ENCODE measurements around the gene AATF.
"Not testable (repeated sequence)": the region's sequence is repeated elsewhere in the genome, so short reads cannot be mapped to it uniquely, and the experiment has no call there.

AATF gene

GRCh38 chr17:37059493-37059892, 110.7 kb downstream of the AATF start:
- in situ Hi-C loops (cut with HindIII; ENCODE audit: low pct_ligation_motif_present, low pct_unique_long_range_greater_than_20kb, low sequenced_read_pairs): no loop called here
- DNase-seq: no peak

- in situ Hi-C loops (cut with HindIII; ENCODE audit: low pct_ligation_motif_present, low pct_unique_long_range_greater_than_20kb, low sequenced_read_pairs): no loop called here
- DNase-seq: no peak
Observed at GRCh38 chr17:37060094-37060493, 111.3 kb downstream of the AATF start.

- DNase-seq: no peak
- in situ Hi-C loops (cut with HindIII; ENCODE audit: low pct_ligation_motif_present, low pct_unique_long_range_greater_than_20kb, low sequenced_read_pairs): no loop called here
Observed at GRCh38 chr17:37060928-37061327, 112.2 kb downstream of the AATF start.

GRCh38 chr17:37062021-37062420, 113.3 kb downstream of the AATF start:
- in situ Hi-C loops (cut with HindIII; ENCODE audit: low pct_ligation_motif_present, low pct_unique_long_range_greater_than_20kb, low sequenced_read_pairs): no loop called here
- DNase-seq: no peak

DNA sequence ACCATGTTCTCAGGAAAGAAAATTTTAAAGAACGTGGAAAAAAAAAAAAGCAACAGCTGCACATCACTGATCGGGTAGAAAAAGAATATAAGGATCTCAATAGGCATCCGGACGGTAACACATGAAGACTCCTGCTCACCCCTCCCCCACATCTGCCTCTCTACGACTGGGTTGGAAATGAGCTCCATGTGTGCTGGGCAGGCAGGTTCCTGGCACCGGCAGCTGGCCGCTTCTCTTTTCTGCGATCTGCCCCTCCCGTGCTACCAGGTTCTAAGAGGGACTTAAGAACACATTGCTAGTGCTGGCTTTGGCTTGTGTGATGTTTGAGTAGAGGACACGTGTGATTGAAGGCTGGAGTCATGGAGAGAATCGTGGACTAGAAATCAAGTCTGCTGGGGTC, 115.5 kb downstream of the AATF start:
- DNase-seq: no peak
- in situ Hi-C loops (cut with HindIII; ENCODE audit: low pct_ligation_motif_present, low pct_unique_long_range_greater_than_20kb, low sequenced_read_pairs): no loop called here

DNA sequence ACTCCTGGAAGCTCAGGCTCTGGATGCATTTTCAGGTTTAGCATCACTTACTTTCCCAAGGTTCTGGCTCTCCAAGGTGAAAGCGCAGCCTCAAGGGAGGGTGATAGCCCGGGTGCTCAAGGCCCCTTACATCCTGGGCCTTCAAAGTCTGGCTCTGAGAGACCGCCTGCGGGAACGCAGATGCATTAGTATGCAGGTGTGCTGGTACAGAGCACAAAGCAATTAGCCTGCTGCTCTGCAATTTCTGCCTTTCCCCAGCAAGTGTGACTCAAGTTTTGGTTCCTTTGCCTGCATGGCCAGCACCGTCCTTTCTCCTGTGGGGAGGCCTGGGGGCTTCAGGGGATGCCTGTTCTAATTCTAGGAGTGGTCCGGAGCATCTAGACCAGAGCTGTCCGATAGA, 116.2 kb downstream of the AATF start:
- no peak for DNase-seq
- in situ Hi-C loops (cut with HindIII; ENCODE audit: low pct_ligation_motif_present, low pct_unique_long_range_greater_than_20kb, low sequenced_read_pairs): no loop called here

DNA sequence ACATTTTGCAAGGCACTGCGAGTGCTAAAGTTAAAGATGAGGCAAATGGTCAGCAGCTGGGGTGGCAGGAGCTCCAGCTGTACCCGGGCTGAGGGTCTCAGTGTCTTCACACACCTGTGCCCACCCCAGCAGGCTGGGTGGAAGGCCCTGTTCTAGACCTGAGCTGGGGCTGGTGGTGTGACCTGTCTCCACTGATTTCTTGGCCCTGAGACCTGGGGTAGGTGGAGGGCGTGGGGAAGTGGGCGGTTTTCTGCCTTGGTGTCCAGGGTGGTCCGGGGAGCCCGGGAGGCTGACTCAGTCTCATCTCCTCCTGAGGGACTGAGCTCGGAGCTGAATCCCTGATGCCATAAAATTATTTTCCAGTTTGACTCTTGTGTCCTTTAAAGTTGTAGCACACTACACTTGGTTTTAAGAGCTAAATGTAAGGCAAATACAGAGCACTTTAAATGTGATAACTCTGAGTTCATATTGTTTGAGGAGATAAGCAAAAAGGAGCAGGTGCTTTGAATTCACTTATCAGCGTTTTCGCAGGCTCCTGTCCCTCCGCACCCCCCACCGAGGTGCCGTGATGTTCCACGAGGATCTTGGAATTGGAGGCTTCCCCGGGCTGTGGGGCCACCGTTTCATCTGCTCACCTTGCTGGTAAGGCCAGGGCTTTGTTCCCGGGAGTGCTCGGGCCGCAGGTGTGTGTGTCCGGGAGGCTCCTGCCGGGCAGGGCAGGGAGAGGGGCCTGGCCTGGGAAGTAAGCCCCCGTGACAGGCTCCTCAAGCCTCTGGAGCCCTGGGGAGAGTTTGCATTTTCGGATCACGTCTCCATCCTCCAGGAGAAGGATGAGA, 117.0 kb downstream of the AATF start:
- no peak for DNase-seq
- in situ Hi-C loops (cut with HindIII; ENCODE audit: low pct_ligation_motif_present, low pct_unique_long_range_greater_than_20kb, low sequenced_read_pairs): no loop called here

DNA sequence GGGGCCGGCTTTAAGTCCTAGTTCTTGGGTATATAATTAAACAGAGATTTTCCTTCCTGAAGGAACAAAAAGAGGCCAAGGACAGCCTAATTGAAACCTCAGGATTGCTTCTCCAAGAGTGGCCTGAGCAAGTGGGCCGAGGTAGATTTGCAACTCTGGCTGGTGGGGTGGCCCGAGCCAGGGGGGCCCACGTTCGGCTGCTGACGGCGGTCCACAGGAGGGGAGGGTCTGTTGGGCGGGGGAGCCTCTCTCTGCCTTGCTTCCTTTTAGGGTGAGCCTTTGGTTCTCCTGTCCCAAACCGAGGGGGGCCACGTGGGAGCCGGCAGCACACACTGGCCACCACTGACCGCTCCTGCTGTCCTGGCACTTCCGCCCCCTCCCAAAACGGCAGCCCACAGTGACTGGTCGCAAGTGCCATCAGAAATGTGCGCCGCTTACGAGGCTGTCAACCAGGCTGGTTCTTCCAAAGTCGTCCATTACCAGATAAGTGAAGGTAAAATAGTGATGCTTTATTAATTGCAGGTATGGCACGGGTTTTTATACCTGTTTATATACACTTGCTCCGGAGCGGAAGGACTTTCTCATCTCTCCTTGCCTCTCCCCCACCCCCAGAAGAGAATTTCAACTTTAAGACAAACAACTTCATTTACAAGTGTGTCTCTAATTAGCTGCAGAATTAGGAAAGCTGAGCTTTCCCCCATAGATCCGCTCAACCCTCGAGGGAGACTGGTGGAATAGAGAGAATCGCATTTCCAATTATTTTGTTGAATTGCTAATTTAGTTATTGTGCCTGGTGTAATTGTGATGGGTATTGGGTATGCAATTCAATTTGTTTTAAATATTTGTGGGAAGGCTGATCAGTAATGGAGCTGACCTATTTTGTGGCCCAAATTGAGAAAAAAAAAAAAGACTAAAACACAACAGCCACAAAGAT, 117.8 kb downstream of the AATF start:
- DNase-seq: no peak
- in situ Hi-C loops (cut with HindIII; ENCODE audit: low pct_ligation_motif_present, low pct_unique_long_range_greater_than_20kb, low sequenced_read_pairs): no loop called here

DNA sequence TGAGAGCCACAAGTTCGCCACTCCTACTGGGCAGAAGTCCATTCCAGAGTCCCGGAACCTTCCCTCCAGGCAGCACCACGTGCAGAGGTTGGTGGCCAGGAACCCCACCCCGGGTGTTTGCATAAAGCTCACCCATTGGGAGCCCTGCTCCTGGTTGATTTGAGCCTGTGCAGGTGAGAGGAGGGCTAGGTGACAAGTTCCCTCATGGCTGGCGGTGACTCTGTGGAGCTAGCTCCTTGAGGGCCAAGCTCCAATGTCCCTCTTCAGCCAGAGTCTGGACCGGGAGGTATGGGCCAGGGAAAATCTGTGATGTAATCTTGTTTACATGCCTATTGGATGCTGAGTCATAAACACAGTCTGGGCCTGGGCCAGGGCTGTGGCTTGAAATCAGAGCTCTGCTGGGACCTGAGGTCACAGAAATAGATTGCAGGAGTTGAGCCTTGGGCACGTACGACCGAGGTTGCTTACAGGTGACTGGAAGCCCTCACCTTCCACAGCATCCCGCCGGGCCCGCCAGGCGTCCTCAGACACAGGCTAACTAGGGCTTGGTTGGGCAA, 118.9 kb downstream of the AATF start:
- DNase-seq: peak; percentile 73
- in situ Hi-C loops (cut with HindIII; ENCODE audit: low pct_ligation_motif_present, low pct_unique_long_range_greater_than_20kb, low sequenced_read_pairs): no loop called here

- in situ Hi-C loops (cut with HindIII; ENCODE audit: low pct_ligation_motif_present, low pct_unique_long_range_greater_than_20kb, low sequenced_read_pairs): no loop called here
- DNase-seq: no peak
Observed at GRCh38 chr17:37068266-37068665, 119.5 kb downstream of the AATF start.

DNA sequence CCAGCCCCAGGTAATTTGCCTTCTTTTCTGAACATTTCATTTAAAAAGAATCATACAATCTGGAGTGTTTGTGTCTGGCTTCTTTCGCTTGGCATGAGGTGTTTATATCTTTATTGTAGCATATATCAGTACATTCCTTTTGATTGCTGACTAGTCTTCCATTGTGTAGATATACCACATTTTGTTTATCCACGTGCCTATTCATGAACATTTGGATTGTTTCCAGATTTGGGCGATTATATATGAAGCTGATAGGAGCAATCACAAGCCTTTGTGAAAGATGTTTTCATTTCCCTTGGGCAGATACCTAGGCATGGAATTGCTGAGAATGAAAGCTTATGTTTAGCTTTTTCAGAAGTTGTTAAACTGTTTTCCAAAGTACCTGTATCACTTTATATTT, 120.3 kb downstream of the AATF start:
- in situ Hi-C loops (cut with HindIII; ENCODE audit: low pct_ligation_motif_present, low pct_unique_long_range_greater_than_20kb, low sequenced_read_pairs): no loop called here
- DNase-seq: no peak

DNA sequence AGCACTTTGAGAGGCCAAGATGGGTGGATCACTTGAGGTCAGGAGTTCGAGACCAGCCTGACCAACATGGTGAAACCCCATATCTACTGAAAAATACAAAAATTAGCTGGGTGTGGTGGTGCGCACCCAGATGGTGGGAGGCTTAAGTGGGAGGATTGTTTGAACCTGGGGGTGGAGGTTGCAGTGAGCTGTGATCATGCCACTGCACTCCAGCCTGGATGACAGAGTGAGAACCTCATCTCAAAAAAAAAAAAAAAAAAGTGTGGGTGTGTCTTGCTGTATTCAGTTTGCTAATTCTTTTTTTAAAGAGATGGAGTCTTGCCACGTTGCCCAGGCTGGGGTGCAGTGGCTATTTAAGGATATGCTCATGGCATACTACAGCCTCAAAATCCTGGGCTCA, 124.7 kb downstream of the AATF start:
- in situ Hi-C loops (cut with HindIII; ENCODE audit: low pct_ligation_motif_present, low pct_unique_long_range_greater_than_20kb, low sequenced_read_pairs): not testable (repeated sequence)

GRCh38 chr17:37079065-37079708, 130.4 kb downstream of the AATF start:
- in situ Hi-C loops (cut with HindIII; ENCODE audit: low pct_ligation_motif_present, low pct_unique_long_range_greater_than_20kb, low sequenced_read_pairs): no loop called here
- DNase-seq: no peak

More for the DNA sequence above, 124.7 kb downstream of the AATF start:
- not testable (repeated sequence) for DNase-seq

GRCh38 chr17:37079735-37080134, 131.0 kb downstream of the AATF start:
- in situ Hi-C loops (cut with HindIII; ENCODE audit: low pct_ligation_motif_present, low pct_unique_long_range_greater_than_20kb, low sequenced_read_pairs): no loop called here
- DNase-seq: no peak

DNA sequence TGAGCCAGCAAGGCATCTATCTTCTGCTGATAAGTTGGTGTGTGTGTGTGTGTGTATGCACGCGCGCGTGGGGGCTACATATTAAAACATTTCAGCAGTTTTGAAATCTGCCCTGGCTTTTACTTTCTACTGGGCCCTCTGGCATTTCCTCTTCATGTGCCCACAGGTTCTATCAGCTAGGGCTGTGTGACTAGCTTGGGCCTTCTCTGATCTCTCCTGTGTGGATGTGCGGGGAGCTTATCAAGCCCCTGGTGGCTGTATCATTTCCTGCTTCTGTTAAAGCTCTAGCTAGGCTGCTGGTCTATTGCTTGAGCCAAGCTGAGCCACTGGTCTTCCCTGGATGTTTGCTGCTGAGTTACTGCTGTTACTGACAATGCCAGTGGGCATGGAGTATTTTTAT, 132.5 kb downstream of the AATF start:
- in situ Hi-C loops (cut with HindIII; ENCODE audit: low pct_ligation_motif_present, low pct_unique_long_range_greater_than_20kb, low sequenced_read_pairs): no loop called here
- no peak for DNase-seq

DNA sequence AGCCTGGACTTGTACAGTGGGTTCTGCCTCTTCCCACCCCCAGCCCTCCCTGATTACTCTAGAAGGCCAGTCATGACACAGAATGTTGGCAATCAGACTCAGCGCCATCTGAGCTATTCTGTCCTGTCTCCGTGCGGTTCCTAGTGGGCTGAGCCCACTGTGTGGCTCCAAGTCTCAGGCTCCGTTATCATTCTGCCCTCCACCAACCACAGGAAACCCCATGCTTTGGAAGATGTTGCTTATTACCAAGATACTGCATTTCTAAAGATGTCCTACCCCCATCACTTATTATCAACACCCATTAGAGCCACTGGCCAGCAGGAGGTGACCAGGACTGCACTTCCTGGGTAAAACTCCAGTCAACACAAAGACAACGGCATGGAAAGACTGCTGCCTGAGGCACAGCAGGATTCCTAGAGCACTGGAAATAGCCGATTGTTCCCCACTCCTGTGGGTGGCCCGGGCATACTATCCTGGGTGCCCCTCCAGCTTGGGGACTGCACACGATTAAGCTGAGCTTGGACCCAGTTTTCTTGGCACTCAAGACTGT, 133.6 kb downstream of the AATF start:
- in situ Hi-C loops (cut with HindIII; ENCODE audit: low pct_ligation_motif_present, low pct_unique_long_range_greater_than_20kb, low sequenced_read_pairs): no loop called here
- no peak for DNase-seq

GRCh38 chr17:37082985-37083384, 134.2 kb downstream of the AATF start:
- DNase-seq: no peak
- in situ Hi-C loops (cut with HindIII; ENCODE audit: low pct_ligation_motif_present, low pct_unique_long_range_greater_than_20kb, low sequenced_read_pairs): no loop called here

DNA sequence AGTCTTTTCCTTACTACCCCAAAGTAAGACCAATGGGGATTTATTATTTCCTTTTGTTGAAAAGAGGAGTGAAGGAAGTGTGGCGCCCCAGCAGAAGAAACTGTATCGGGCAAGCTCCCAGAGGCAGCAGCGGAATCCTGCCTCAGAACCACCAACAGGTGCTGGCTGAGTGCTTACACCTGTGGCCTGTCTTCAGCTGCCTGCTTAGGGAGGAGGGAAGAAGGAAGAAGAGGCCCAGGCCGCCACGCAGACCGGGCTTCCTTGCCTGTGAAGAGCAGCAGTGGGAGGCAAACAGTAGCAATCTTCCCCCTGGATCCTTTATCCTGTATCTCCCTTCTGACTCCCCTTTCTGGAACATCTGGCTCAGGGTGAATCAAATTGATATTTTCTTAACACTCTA, 134.7 kb downstream of the AATF start:
- no peak for DNase-seq
- in situ Hi-C loops (cut with HindIII; ENCODE audit: low pct_ligation_motif_present, low pct_unique_long_range_greater_than_20kb, low sequenced_read_pairs): no loop called here

DNA sequence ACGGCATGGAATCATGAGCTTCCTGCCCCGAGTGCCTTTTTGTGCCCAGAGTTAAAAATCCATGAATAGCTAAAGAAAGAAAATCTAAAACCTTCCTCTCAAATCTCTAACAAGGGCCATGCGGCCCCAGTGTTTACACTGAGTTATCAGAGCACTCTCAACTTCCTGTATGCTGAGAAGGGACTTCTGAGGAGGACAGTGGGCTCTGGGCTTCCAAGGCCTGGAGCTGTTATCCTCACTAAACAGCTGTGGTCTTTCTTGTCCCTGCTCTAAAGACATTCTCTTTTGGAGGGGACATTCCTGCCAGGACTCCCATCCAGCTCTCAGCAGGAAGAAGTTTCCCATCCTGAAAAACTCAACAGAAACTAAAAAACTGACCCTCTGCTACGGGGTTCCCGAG, 135.6 kb downstream of the AATF start:
- DNase-seq: no peak
- in situ Hi-C loops (cut with HindIII; ENCODE audit: low pct_ligation_motif_present, low pct_unique_long_range_greater_than_20kb, low sequenced_read_pairs): no loop called here
